Common myeloid progenitor, CD34-positive (primary cell): ENCODE results near the gene PDZD4.

Experiments used
- CTCF ChIA-PET: fragments of 350-600 bp; sonication (Branson Sonifier 250); formaldehyde crosslinking; loops from one replicate; lab custom pipeline; 2021; ENCODE audit warnings: antibody characterized with exemption; lab: Charles Lee
- POLR2A ChIA-PET: fragments of 350-600 bp; sonication (Branson Sonifier 250); formaldehyde crosslinking; loops from one replicate; lab custom pipeline; 2021; ENCODE audit warnings: antibody characterized with exemption; lab: Charles Lee
- DNase-seq, 3 donors: peaks; one replicate each; pipeline versions ENCODE4 v3.0.0 to v3.0.0-alpha.2; 2013
- H3K27ac ChIP-seq, 2 experiments: 1 replicate in 1 of 2; 2 replicates in 1 of 2; pipeline ENCODE4 v1.7.0; 2013; ENCODE audit warnings: inconsistent platforms in 2 of 2, low read length in 2 of 2, mild to moderate bottlenecking in 2 of 2, low read depth in 1 of 2, moderate library complexity in 1 of 2; ENCODE audit not compliant: severe bottlenecking in 2 of 2, insufficient read depth in 1 of 2, poor library complexity in 1 of 2
- H3K27me3 ChIP-seq, 5 experiments: replicated peaks in 2 of 5; 1 replicate in 3 of 5; 2 replicates in 2 of 5; pipeline versions ENCODE4 v1.6.1 to v1.7.0; 2013; ENCODE audit warnings: low read length in 4 of 5, mild to moderate bottlenecking in 2 of 5, moderate library complexity in 2 of 5, inconsistent platforms in 1 of 5; ENCODE audit not compliant: insufficient read depth in 5 of 5, control insufficient read depth in 4 of 5
- H3K36me3 ChIP-seq, 4 experiments: 1 replicate in 2 of 4; 2 replicates in 2 of 4; pipeline versions ENCODE4 v1.6.1 to v1.7.0; 2013; ENCODE audit warnings: low read length in 3 of 4, control low read depth in 1 of 4, mild to moderate bottlenecking in 1 of 4; ENCODE audit not compliant: control insufficient read depth in 4 of 4, insufficient read depth in 4 of 4
- H3K4me1 ChIP-seq, 4 experiments: 1 replicate in 3 of 4; 2 replicates in 1 of 4; pipeline versions ENCODE4 v1.6.1 to v1.7.1; 2013; ENCODE audit warnings: low read length in 3 of 4, mild to moderate bottlenecking in 3 of 4, control low read depth in 1 of 4, inconsistent platforms in 1 of 4, moderate library complexity in 1 of 4; ENCODE audit not compliant: control insufficient read depth in 4 of 4, insufficient read depth in 4 of 4; ENCODE audit errors: control extremely low read depth in 1 of 4
- H3K4me3 ChIP-seq, 7 experiments: 1 replicate in 4 of 7; 2 replicates in 3 of 7; pipeline versions ENCODE4 v1.5.1 to v1.7.0; 2013; ENCODE audit warnings: mild to moderate bottlenecking in 7 of 7, low read length in 6 of 7, moderate library complexity in 6 of 7, inconsistent platforms in 2 of 7, low read depth in 2 of 7, control low read depth in 1 of 7; ENCODE audit not compliant: insufficient read depth in 4 of 7, control insufficient read depth in 1 of 7; ENCODE audit errors: extremely low read depth in 1 of 7
- H3K9me3 ChIP-seq, 5 experiments: 1 replicate in 4 of 5; 2 replicates in 1 of 5; pipeline versions ENCODE4 v1.6.1 to v1.7.1; 2013; ENCODE audit warnings: low read length in 4 of 5, mild to moderate bottlenecking in 2 of 5, inconsistent platforms in 1 of 5, low read depth in 1 of 5, moderate library complexity in 1 of 5; ENCODE audit not compliant: control insufficient read depth in 4 of 5, insufficient read depth in 2 of 5; ENCODE audit errors: control extremely low read depth in 1 of 5
- WGBS: methylation state at CpG from one replicate; pipeline ENCODE4 v1.1.5; 2013; ENCODE audit not compliant: insufficient coverage; 5-methylcytosine and 5-hydroxymethylcytosine counted together

The PDZD4 gene

DNA sequence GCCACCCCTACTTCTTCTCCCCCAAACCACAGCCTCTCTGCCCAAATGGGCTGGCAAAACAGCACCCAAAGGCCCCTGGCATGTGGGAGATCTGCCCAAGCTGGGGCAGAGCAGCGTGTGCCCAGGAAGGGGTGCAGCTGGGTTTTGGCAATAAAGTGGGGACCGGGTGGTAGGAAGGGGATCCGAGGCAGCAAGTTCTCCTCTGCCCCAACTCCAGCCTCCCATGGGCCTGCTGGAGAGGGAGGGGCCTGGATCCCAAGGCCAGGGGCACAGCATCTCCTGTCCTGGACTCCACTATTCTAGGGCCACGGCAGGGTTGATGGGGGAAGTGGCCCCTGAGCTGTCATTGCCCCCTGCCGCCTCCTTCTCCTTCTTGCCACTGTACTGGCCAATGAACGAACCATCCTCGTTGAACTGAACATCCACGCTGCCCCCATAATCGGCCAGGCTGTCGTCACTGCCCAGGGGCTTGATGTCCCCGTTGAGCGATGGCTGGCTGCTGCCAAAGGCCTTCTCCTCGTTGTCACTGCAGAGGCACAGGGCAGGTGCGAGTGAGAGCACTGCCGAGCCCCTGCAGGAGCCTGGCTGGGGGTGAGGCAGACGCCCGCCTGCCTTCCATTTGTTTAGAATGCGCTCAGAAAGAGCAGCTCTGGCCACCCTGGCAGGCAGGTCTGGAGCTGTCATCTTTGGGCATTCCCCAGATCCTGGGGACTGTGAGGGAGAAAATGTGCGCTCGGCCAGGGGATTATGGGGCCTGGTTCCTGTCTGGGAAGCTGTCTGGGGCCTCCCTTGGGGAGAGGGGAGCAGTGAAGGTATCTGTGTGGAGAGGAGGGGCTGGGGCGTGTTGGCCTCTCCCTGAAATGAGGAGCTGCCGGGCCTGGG lies 32.3 kb upstream of the PDZD4 start:
- no peak for DNase-seq
- POLR2A ChIA-PET = no interaction called here
- Histone ChIP-seq H3K36me3 (no peaks in the 10 kb centered on the region), H3K27ac (no peak overlapping the region), H3K27me3 (peaks cover 0 to 63% (median 4%) of the 10 kb centered on the region in 5 experiments), H3K9me3 (no peaks in the 10 kb centered on the region), H3K4me1 (no peaks in the 10 kb centered on the region), H3K4me3 (no peak overlapping the region)
- CTCF ChIA-PET = no interaction called here
- 80% methylated on average over 20 of the region's 22 CpGs for WGBS

DNA sequence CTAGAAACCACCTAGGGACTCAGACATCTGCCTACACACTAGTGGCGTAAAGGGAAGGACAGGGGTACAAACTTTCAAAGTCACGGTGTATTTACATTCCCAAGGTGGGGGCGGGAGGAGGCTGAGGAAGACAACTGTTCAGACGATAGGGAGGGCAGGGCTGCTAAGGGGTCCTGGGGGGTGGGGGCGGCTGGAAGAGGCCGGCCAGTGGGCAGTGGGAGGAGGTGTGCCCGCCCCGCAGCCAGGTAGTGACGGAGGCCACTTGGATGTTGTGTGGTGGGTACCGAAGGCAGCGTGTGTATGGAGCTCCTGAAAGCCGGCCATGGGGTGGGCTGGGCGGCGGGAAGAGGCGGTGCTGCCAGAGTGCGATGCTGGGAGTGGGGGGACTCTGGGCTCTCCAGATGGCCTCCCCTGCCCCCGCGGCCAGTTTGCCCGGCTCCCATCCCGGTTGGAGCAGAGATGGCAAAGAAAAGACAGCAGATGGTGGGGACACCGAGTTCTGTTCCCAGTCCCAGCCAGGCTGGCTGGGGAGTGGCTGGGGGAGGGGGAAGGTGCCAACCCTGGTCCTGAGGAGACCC lies 31.5 kb upstream of the PDZD4 start:
- WGBS = 86% methylated on average over 16 of the region's 21 CpGs
- no peaks in the 10 kb centered on the region for H3K4me1 ChIP-seq
- no peaks in the 10 kb centered on the region for H3K36me3 ChIP-seq
- no peak overlapping the region for H3K4me3 ChIP-seq
- H3K9me3 ChIP-seq = no peaks in the 10 kb centered on the region
- H3K27ac ChIP-seq = no peak overlapping the region
- POLR2A ChIA-PET = interaction anchor here (0.7 kb wide), 1 partner anchor 14 kb away, joined by 3 read pairs; no protein-coding TSS in a partner anchor
- DNase-seq = no peak
- CTCF ChIA-PET = no interaction called here
- peaks cover 0 to 64% (median 4%) of the 10 kb centered on the region in 5 experiments for H3K27me3 ChIP-seq

DNA sequence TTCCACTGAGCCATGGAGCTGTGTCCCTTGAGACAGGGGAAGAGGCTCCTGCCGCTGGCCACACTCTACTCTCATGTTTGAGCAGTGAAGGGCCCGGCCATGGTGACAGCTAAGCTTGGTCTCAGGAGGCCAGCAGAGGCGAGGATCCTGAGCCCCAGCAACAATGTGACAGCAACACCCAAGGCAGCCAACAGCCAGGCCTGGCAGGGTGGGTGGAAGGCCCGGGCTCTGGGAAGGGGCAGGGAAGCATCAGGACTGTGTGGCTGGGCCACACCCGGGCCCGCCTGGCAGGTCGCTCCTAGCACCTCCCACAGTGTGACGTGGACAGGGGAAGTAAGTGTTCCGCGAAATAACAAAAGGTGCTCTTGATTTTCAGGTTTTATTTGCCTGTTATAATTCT lies 30.8 kb upstream of the PDZD4 start:
- CTCF ChIA-PET = no interaction called here
- H3K4me3 ChIP-seq = no peak overlapping the region
- DNase-seq = no peak
- H3K4me1 ChIP-seq = no peaks in the 10 kb centered on the region
- no peaks in the 10 kb centered on the region for H3K9me3 ChIP-seq
- WGBS = 90% methylated on average over 5 of the region's 10 CpGs
- POLR2A ChIA-PET = interaction anchor here (0.7 kb wide), 1 partner anchor 13 kb away, joined by 3 read pairs; no protein-coding TSS in a partner anchor
- peaks cover 0 to 60% (median 5%) of the 10 kb centered on the region in 5 experiments for H3K27me3 ChIP-seq
- no peaks in the 10 kb centered on the region for H3K36me3 ChIP-seq
- H3K27ac ChIP-seq = no peak overlapping the region

DNA sequence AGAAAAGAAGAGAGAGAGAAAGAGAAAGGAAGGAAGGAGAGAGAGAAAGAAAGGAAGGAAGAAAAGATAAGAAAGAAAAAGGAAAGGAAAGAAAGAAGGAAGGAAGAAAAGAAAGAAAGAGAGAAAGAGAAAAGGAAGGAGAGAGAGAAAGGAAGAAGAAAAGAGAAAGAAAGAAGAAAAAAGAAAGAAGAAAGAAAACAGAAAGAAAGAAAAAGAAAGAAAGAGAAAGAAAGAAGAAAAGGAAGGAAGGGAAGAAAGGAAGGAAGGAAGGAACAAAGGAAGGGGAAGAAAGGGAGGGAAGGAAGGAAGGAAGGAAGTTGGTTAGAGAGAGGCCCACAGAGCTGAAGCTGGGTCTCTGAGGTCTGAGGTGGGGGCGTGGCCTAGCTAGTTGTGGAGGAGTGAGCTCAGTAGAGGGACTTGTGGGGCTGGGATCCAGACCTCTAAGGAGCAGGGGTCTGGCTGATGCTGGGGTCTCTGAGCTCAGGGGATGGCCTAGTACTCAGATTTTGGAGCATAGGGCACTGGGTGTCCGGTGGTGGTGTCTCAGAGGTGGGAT lies 27.1 kb upstream of the PDZD4 start:
- peak in 1 of 3 donors; percentile 26 for DNase-seq
- whole genome bisulfite sequencing = 69% methylated on average over 2 of the region's 2 CpGs
- no peaks in the 10 kb centered on the region for H3K4me1 ChIP-seq
- ChIA-PET POLR2A (no interaction called here), CTCF (interaction anchor here (0.9 kb wide), 1 partner anchor 27 kb away, joined by 3 read pairs; no protein-coding TSS in a partner anchor)
- H3K27ac ChIP-seq = no peak overlapping the region
- H3K9me3 ChIP-seq = no peaks in the 10 kb centered on the region
- no peaks in the 10 kb centered on the region for H3K36me3 ChIP-seq
- H3K4me3 ChIP-seq = no peak overlapping the region
- H3K27me3 ChIP-seq = peaks cover 2 to 66% (median 7%) of the 10 kb centered on the region in 5 experiments

DNA sequence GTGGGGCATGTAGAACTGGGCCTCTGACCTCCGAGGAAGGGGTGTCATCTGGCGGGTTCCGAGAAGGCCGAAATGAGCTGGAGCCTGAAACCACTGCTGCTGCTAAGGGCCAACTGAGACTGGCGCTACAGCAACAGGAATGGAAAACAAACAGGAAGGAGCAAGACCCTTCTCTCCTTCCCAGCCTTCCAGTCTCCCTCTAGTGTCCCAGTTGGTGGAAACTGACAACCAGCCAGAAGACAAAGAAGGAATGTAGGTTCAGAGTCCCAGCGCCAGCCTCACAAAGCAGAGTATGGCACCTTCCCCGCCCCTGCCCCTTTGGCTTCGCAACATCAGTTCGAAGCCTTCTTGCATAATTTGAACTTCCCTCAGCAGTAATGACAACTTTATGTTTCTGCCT lies 24.4 kb upstream of the PDZD4 start:
- Histone ChIP-seq H3K4me3 (no peak overlapping the region), H3K36me3 (no peaks in the 10 kb centered on the region), H3K27ac (no peak overlapping the region), H3K27me3 (peaks cover 2 to 59% (median 9%) of the 10 kb centered on the region in 5 experiments), H3K4me1 (no peaks in the 10 kb centered on the region), H3K9me3 (no peaks in the 10 kb centered on the region)
- DNase-seq = no peak
- WGBS = 79% methylated on average over 9 of the region's 9 CpGs
- CTCF ChIA-PET = no interaction called here
- POLR2A ChIA-PET = no interaction called here

DNA sequence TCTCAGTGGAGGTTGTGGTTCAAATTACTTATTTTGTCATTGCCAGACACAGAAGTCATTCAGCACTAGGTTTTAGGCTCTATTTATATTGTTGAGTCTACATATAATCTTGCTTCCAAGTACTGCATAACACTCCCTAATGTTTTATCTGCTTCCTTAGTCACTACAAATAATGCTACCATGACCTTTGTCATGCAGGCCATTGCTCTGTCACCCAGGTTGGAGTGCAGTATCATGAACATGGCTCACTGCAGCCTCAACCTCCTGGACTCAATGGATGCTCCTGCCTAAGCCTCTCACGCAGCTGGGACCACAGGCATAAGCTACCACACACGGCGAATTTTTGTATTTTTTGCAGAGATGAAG lies 23.5 kb upstream of the PDZD4 start:
- Histone ChIP-seq H3K36me3 (no peaks in the 10 kb centered on the region), H3K27ac (no peak overlapping the region), H3K27me3 (peaks cover 2 to 55% (median 9%) of the 10 kb centered on the region in 5 experiments), H3K9me3 (no peaks in the 10 kb centered on the region), H3K4me1 (no peaks in the 10 kb centered on the region), H3K4me3 (no peak overlapping the region)
- CTCF ChIA-PET = no interaction called here
- POLR2A ChIA-PET = no interaction called here
- 82% methylated on average over 2 of the region's 3 CpGs for WGBS
- no peak for DNase-seq
